Progenitor cell of endocrine pancreas (in vitro differentiated cells): ENCODE results near the gene RHOH. TPM values are rescaled to one million over a fixed set of nuclear protein-coding genes. Genes with fewer than 3 reads are reported as not detected.

ENCODE experiments used
- DNase-seq: peaks from one replicate; pipeline ENCODE4 v3.0.0; 2021; ENCODE audit warnings: low spot score; ENCODE audit not compliant: unreplicated experiment
- H3K27ac Mint-ChIP-seq: 2 replicates; pipeline ENCODE4 v1.8.0; 2021; ENCODE audit warnings: mild to moderate bottlenecking, moderate library complexity, mixed read lengths
- H3K27me3 Mint-ChIP-seq: 2 replicates; pipeline ENCODE4 v1.8.0; 2021; ENCODE audit warnings: mixed read lengths
- H3K36me3 Mint-ChIP-seq: 2 replicates; pipeline ENCODE4 v1.8.0; 2022; ENCODE audit warnings: mixed read lengths; ENCODE audit not compliant: insufficient read depth
- H3K4me1 Mint-ChIP-seq: 2 replicates; pipeline ENCODE4 v1.8.0; 2021; ENCODE audit warnings: low read depth, mixed read lengths
- H3K4me3 Mint-ChIP-seq: 2 replicates; pipeline ENCODE4 v1.8.0; 2021; ENCODE audit warnings: low read depth, mild to moderate bottlenecking, moderate library complexity, mixed read lengths
- H3K9me3 Mint-ChIP-seq: 2 replicates; pipeline ENCODE4 v1.8.0; 2021; ENCODE audit warnings: low read depth, mixed read lengths
- CTCF ChIP-seq: fragments of 200-600 bp; sonication (generic); IDR thresholded peaks from one replicate; pipeline ENCODE4 v1.5.0; 2021; ENCODE audit warnings: antibody characterized with exemption, mild to moderate bottlenecking; ENCODE audit not compliant: unreplicated experiment
- total RNA-seq: library from RNA; stranded (reverse); gene quantifications from 2 replicates; pipeline ENCODE4 v1.2.1, GENCODE V29; 2021

Gene RHOH
- total RNA-seq, 1 donor from 2014 or later, result 4.5 TPM

DNA sequence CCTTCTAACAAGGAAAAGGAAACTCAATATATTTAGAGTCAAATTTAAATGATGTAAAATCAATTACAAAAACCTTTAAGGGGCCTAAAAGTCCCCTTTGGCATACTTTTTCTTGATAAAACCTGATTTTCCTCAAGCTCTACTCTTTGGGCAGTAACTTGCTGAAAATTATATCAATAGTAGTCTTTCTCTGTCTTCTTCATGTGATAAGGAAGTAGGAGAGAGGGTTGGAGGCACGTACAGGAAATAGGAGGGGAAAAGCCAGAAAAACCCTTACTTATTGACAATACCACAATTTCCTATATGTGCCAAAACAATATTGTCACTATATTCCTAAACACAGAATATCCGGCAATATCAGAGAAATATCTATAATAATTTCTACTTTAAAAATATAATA lies 9.6 kb downstream of the RHOH start:
- TF ChIP-seq CTCF, result no peak
- no peak for DNase-seq
- no peak overlapping the region for H3K4me3 Mint-ChIP-seq

GRCh38 chr4:40209401-40209800 lies 12.6 kb downstream of the RHOH start:
- Mint-ChIP-seq H3K9me3 (no peaks in the 10 kb centered on the region), H3K4me3 (no peak overlapping the region), H3K27me3 (no peaks in the 10 kb centered on the region), H3K27ac (no peak overlapping the region), H3K36me3 (no peaks in the 10 kb centered on the region), H3K4me1 (no peaks in the 10 kb centered on the region)
- TF ChIP-seq CTCF, result no peak
- DNase-seq, result no peak

More for the DNA sequence above, 9.6 kb downstream of the RHOH start:
- no peak overlapping the region for H3K27ac Mint-ChIP-seq
- H3K36me3 Mint-ChIP-seq, result no peaks in the 10 kb centered on the region
- H3K4me1 Mint-ChIP-seq, result no peaks in the 10 kb centered on the region
- H3K9me3 Mint-ChIP-seq, result no peaks in the 10 kb centered on the region
- no peaks in the 10 kb centered on the region for H3K27me3 Mint-ChIP-seq

- Mint-ChIP-seq H3K9me3 (no peaks in the 10 kb centered on the region), H3K4me3 (no peak overlapping the region), H3K27ac (no peak overlapping the region), H3K27me3 (no peaks in the 10 kb centered on the region), H3K4me1 (no peaks in the 10 kb centered on the region), H3K36me3 (no peaks in the 10 kb centered on the region)
- no peak for TF ChIP-seq CTCF
- no peak for DNase-seq
Measured at GRCh38 chr4:40210776-40211175, 13.9 kb downstream of the RHOH start.

DNA sequence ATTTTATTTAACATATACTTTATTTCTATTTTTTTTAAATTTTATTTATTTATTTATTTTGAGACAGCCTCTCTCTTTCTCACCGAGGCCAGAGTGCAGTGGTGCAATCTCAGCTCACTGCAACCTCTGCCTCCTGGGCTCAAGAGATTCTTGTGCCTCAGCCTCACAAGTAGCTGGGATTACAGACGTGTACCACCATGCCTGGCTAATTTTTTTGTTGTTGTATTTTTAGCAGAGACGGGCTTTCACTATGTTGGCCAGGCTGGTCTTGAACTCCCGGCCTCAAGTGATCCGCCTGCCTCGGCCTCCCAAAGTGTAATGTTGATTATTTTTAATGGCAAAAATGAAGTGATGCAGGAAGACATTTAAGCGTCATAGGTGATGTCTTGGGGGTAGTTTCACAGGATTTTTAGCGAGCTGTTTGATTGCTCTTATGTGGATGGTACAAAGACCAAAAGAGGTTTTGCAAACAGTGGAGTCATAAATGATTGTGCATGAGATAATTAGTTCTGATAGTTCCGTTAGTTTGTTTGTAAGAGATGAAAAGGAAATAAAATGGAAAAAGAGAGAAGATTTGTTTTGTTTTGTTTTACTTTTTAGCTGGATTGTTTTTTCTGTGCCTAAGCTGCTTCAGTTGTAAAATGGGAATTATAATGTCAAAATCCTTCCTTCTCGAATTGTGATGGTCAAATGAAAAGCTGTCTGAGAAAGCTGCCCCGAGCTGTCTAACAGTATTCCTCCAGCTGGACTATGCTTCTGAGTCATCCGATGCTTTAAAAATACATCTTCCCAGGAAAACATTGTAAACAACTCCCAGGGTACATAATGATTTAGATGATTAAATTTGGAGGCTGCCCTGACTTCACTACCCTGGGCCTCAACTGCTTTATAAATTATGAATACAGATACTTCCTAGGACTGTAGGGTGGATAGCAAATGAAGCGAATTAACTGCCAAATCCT lies 14.7 kb downstream of the RHOH start:
- H3K36me3 Mint-ChIP-seq, result no peaks in the 10 kb centered on the region
- no peaks in the 10 kb centered on the region for H3K27me3 Mint-ChIP-seq
- H3K27ac Mint-ChIP-seq, result no peak overlapping the region
- no peaks in the 10 kb centered on the region for H3K4me1 Mint-ChIP-seq
- DNase-seq, result no peak
- no peak overlapping the region for H3K4me3 Mint-ChIP-seq
- no peak for TF ChIP-seq CTCF
- H3K9me3 Mint-ChIP-seq, result no peaks in the 10 kb centered on the region

DNA sequence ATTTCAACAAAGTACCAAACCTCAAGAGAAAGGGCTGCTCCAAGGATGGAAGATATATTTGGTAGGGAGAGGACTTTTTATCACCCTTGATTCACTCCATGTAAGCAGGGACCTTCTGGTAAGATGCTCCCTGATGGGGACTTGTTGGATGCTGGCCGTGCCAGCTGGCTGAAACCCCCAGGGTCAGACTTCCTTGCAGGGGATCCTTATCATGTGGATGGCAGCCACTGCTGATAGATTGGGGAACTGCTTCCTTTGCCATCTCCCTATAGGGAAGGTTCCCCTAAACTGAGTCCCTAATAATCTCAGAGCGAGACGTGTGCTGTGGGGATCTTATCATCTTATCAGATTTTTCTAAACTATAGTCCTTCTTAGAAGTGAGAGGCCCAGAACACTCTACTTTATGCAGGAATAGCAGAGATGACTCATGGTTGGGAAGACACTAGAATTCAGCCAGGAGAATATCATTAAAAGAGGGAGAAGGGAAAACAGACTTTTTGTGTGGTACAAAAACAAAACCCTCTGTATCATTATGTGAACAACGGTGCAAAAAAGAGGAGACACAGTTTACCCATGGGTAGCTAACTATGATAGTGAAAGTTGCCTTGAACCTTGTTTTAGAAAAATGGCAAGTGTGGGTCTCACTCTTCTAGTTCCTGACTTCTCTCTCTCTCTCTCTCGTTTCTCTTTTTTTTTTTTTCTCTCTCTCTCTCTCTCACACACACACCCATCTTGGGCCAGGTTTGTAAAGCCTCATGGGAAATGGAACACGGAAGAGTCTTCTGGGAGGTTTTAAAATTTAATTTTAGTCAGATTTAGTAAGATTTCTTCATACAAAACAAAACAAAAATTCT lies 16.1 kb downstream of the RHOH start:
- no peaks in the 10 kb centered on the region for H3K9me3 Mint-ChIP-seq
- no peak for DNase-seq
- no peak for TF ChIP-seq CTCF
- H3K27ac Mint-ChIP-seq, result no peak overlapping the region
- no peaks in the 10 kb centered on the region for H3K27me3 Mint-ChIP-seq
- no peaks in the 10 kb centered on the region for H3K4me1 Mint-ChIP-seq
- H3K36me3 Mint-ChIP-seq, result no peaks in the 10 kb centered on the region
- H3K4me3 Mint-ChIP-seq, result no peak overlapping the region
